LHCN-M2 (cell line): ENCODE data around the gene ERBB4. TPM values are rescaled to one million over a fixed set of nuclear protein-coding genes. Genes with fewer than 3 reads are reported as not detected.
"Not testable (repeated sequence)": the region's sequence is repeated elsewhere in the genome, so short reads cannot be mapped to it uniquely, and the experiment has no call there.

Source experiments
- DNase-seq: peaks from one replicate; pipeline ENCODE4 v3.0.0-alpha.2; 2012; ENCODE audit warnings: low read depth
- total RNA-seq: library from RNA; depleted of rRNA; stranded (reverse); fragments of >200 nt; gene quantifications from 2 replicates; pipeline ENCODE4 v1.2.3, GENCODE V29; 2014

The ERBB4 gene
- total RNA-seq, 1 experiment from 2014 or later, result not detected

GRCh38 chr2:212015588-212015987 lies 523.0 kb downstream of the ERBB4 start:
- peak; percentile 6 for DNase-seq

- no peak for DNase-seq
Measured at GRCh38 chr2:212013626-212014025, 525.0 kb downstream of the ERBB4 start.

GRCh38 chr2:212010305-212010704 lies 528.3 kb downstream of the ERBB4 start:
- not testable (repeated sequence) for DNase-seq

- no peak for DNase-seq
Measured at GRCh38 chr2:212007972-212008371, 530.6 kb downstream of the ERBB4 start.

GRCh38 chr2:212005085-212005671 lies 533.4 kb downstream of the ERBB4 start:
- DNase-seq, result peak; percentile 40

- DNase-seq, result no peak
Measured at GRCh38 chr2:212001325-212001724, 537.3 kb downstream of the ERBB4 start.

- DNase-seq, result no peak
Measured at GRCh38 chr2:211996857-211997256, 541.7 kb downstream of the ERBB4 start.

- DNase-seq, result no peak
Measured at GRCh38 chr2:211994806-211995205, 543.8 kb downstream of the ERBB4 start.

GRCh38 chr2:211990335-211990734 lies 548.3 kb downstream of the ERBB4 start:
- no peak for DNase-seq

GRCh38 chr2:211986313-211986712 lies 552.3 kb downstream of the ERBB4 start:
- DNase-seq, result no peak

GRCh38 chr2:211985393-211985792 lies 553.2 kb downstream of the ERBB4 start:
- no peak for DNase-seq

- DNase-seq, result no peak
Measured at GRCh38 chr2:211982162-211982561, 556.4 kb downstream of the ERBB4 start.

- DNase-seq, result no peak
Measured at GRCh38 chr2:211981451-211981850, 557.2 kb downstream of the ERBB4 start.

GRCh38 chr2:211976076-211976475 lies 562.5 kb downstream of the ERBB4 start:
- no peak for DNase-seq

GRCh38 chr2:211967234-211967633 lies 571.4 kb downstream of the ERBB4 start:
- no peak for DNase-seq

GRCh38 chr2:211963969-211964368 lies 574.6 kb downstream of the ERBB4 start:
- no peak for DNase-seq

- DNase-seq, result no peak
Measured at GRCh38 chr2:211957799-211958198, 580.8 kb downstream of the ERBB4 start.

- DNase-seq, result no peak
Measured at GRCh38 chr2:211955648-211956047, 583.0 kb downstream of the ERBB4 start.

- no peak for DNase-seq
Measured at GRCh38 chr2:211948932-211949331, 589.7 kb downstream of the ERBB4 start.

GRCh38 chr2:211946960-211947359 lies 591.6 kb downstream of the ERBB4 start:
- no peak for DNase-seq

GRCh38 chr2:211944572-211944971 lies 594.0 kb downstream of the ERBB4 start:
- no peak for DNase-seq

GRCh38 chr2:211942153-211942552 lies 596.4 kb downstream of the ERBB4 start:
- DNase-seq, result no peak

GRCh38 chr2:211941216-211941747 lies 597.3 kb downstream of the ERBB4 start:
- no peak for DNase-seq

- DNase-seq, result no peak
Measured at GRCh38 chr2:211939177-211939576, 599.4 kb downstream of the ERBB4 start.
